HG02885 (cell line): ENCODE data around the gene LAMC2.
A peak's percentile ranks its signal among the peaks of the same experiment; 100 is the strongest.

Source experiments
- ATAC-seq: cut with Tn5 transposase; IDR thresholded peaks from one replicate; pipeline ENCODE4 v1.9.1; 2021; ENCODE audit warnings: mild to moderate bottlenecking; ENCODE audit not compliant: unreplicated experiment, poor library complexity

The LAMC2 gene

DNA sequence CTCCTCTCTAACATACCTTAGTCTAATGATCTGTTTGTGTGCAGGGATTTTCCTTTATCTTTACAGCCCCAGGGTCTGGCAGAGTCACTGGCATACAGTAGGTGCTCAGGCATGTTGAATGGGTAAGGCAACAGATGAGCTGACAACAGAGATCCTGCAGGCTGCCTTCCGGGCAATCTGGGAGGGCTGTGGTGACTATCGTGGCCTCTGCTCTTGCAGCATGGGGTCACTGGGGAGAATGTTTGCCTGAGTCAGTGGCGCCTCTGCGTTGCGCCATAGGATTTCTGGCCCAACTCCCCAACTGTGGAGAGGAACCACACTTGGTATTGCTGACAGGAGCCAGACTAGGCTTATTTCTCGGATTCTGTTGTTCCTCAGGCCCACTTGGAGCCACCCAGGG, 93.8 kb downstream of the LAMC2 start:
- ATAC-seq: no peak

DNA sequence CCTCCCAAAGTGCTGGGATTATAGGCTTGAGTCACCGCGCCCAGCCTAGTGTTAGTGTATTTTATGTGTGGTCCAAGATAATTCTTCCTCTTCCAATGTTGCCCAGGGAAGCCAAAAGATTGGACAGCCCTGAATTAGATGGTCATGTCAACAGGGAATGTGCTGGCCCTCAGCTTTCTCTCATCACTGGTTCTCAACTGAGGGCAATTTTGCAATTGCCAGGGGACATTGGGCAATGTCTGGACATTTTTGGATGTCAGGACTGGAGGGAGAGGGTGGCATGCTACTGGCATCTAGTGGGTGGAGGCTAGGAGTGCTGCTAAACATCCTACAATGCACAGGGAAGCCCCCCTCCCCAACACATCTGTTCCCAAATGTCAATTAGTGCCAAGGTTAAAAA, 95.0 kb downstream of the LAMC2 start:
- ATAC-seq: no peak

DNA sequence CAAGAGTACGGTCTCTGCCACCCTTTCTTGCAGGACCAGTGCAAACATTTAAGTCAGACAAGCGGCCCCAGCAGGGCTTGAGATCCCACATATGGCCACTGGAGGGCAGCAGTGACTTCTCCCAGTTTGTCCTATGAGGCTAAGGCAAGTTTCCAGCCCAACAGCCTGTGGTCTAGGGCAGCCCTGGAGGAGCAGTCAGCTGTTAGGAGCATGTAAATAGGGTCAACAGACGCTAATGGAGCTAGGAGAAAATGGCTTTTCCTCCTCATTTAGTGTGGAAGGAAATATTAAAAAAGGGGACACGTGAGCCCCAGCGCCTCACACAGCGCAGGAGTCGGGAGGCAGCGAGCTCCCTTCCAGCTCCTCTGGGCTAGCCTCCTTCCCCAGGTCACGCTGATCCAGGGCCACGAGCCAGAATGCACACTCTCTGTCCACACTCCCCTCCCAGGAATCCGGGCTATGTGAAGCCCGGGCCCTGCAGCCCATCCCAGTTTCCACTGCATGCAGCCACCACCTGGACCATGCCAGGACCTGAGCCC, 95.6 kb downstream of the LAMC2 start:
- ATAC-seq: peak; percentile 75

DNA sequence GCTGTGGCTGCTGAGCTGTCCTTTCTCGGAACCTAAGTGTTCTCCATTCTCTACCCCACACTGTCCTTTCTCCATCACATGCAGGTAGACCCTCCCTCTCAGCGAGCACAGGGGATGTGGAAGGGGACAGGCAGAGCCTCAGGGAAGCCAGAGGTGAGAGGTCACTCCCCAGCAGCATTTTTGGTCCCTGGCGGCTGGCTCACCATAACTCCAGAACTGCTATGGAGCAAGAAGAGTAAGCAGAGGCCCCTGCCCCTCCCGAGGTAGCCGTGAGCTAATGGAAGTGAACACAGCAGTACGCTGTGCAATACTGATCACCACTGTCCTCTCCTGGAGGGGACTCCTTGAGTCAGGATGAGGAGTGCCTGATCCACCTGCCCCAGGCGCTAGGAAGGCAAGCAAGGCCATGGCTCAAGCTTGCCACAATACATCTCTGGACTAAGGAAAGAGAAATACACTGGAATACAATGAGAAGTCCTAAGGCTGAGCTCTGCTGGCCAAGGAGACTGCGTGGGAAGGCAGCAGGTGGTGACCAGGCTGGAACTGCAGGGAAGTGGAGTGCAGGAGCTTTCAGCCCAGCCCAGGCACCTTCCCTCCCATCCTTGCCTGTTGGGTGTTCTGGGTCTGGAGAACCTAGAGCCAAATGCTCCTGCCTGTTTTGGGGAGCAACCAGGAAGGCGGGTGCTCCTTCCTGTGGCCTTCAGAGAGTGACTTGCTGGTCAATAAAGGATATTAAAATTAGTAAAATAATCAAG, 96.2 kb downstream of the LAMC2 start:
- ATAC-seq: no peak

DNA sequence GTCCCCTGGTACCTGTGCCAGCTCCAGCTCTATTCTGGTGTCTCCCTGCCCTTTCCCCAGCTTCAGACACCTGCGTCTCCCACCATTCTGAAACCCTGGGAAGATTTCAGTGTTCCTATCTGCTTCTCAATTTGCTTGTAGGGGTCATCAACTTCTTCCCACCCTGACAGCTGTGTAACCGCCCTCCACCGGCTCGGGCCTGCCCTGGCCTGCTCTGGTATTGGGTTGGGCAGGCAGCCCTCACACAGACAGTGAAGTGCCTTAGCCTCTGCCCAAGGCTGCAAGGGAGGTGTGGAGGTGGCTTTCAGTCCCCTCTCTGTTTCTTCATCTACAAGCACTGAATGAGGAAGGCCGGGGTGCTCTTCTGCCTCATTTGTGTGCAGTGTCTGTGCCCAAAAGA, 97.2 kb downstream of the LAMC2 start:
- no peak for ATAC-seq

DNA sequence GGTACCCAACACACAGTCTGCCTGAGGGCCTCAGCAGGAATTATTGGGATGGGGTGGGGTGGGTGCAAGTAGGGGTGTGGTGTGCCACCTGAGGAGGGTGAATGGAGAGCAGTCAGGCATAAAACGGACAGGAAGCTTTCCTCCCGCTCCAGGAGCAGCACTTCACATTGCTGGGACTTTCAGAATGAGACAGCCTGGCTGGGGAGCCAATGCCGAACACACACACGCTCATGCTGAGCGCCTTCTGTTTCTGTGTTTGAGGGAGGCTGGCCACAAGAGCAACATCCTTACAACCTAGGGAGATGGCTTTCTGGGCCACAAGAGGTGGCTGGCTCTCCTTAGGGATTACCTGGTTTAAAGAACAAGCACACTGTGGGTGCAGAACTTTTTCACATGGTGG, 98.0 kb downstream of the LAMC2 start:
- no peak for ATAC-seq

DNA sequence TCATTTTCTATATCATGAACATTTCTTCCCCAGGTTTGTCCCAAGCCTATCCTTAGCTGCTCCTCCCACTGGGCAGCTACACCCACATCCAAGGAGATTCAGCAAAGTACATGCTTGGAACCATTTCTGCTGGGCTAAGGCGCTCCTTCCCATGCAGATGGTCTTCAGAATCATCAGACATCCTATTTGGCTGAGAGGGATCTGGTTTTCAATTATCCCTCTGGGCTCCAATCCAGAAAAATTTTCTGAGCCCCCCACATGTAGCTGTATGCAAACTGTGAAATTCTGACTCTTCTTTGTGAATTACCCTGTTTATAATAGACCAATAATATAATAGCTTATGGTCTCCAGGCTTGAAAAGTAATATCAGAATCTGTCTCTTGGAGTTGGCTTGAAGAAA, 99.2 kb downstream of the LAMC2 start:
- no peak for ATAC-seq

DNA sequence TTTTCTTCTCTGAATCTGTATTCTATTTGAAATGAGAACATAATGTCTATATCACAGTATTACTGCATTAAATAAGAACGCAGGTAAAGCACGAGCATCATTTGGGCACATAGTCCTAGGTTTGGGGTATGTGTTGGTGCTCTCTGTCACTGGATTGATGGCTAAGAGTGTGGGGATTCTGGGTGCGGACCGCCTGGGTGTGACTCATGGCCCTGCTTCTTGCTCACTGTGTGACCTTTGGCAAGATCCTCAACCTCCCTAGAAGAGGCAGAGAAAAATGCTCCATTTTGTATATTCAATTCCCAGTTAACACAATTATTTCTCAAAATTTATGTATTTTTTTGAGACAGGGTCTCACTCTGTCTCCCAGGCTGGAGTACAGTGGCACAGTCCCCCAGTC, 99.7 kb downstream of the LAMC2 start:
- no peak for ATAC-seq

DNA sequence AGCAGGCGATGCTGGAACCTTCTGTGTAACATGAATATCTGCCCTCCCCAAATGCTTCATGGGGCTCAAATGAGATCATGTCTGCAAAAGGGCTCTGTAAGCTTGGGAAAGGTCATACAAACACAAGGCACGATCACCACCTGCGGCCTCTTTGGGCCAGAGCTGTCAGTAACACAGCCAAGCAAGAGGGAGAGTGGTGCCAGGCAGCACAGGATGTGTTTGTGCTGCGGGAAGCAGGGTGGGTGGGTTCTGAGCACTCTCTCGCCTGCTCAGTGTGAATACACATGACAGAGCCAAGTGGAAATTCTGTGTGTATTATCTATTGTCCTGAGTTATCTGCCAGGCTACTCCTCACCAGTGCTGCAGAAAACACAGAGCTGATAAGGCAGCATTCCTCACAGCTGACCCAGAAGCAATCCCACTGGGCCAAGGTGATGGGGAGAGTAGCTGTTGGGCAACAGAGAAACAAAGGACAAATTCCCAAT, 101.2 kb downstream of the LAMC2 start:
- ATAC-seq: no peak

DNA sequence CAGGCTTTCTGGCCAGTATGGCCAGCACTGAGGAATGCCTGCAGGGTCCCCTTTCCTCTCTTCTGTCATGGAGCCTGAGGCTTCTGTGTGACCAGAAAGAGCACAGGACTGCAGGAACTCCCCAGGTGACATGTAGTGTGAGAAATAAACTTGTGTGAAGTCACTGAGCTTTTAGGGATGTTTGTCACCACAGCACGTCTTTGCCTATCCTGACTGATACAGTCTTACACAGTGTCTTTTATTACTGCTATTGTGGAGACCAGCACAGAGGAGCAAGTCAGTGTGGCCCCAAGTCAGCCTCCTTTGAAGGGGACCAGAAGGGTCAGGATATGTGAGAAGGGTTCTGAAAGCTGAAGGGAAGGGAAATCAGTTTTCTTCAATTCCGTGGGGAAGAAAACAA, 102.5 kb downstream of the LAMC2 start:
- no peak for ATAC-seq

DNA sequence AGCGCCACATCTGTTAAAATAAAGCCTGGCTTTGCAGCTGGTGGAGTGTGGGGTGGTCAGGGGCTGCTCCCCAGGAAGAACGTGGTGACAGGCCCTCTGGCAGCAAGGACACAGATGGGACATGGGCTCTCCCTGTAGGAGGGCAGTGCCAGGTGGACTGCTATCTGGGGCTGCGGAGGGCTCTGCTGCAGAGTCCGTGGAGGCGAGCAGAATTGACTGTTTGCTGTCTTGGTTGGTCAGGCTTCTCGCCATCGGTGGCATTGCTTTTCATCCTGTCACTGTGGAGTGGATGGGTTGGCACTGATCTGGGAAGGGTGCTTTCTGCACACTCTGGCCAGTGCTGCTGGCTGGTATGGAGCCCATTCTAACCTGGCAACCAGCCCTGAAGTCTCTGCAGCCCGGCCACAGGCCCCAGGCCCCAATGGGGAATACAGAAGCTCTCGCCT, 103.0 kb downstream of the LAMC2 start:
- ATAC-seq: no peak

DNA sequence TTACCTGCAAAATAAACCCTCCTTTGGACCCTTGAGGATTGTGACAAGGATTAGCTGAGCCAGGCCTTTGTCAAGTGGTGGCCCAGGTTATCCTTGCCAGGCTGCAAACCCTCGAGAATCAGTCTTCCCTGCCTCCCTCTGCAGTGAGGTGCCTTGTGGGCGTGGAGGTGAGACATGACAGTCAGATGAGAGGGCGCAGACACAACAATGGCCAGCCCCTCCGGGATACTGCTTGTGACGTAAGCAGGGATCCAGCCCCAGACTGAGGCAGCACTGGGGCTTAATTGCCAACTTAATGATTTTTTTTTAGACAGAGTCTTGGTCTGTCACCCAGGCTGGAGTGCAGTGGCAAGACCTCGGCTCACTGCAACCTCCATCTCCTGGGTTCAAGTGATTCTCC, 104.6 kb downstream of the LAMC2 start:
- no peak for ATAC-seq

DNA sequence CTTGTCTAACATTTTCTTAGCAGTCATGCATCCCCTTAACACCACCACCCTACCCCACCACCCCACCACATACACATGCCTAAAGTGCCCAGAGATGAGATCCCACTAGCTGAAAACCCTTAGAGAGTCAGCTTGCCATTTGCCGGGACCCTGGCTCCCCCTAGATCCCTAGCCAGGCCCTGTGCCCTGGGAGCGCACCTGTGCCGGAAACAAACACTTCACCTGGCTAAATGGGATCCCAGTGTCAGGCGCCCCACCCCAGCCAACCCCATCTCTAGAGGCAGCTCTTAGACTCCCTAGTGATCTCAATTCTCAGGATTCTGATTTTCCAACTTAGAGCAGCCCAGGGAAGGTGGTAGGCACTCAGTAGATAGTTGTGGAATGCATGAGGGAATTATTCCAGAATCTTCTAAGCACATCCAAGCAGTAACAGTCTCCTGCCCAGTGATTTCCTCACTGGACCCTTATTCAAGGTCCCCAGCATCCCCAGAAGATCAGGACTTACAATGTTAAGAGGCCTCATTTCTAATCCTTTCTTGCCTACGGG, 105.2 kb downstream of the LAMC2 start:
- no peak for ATAC-seq

DNA sequence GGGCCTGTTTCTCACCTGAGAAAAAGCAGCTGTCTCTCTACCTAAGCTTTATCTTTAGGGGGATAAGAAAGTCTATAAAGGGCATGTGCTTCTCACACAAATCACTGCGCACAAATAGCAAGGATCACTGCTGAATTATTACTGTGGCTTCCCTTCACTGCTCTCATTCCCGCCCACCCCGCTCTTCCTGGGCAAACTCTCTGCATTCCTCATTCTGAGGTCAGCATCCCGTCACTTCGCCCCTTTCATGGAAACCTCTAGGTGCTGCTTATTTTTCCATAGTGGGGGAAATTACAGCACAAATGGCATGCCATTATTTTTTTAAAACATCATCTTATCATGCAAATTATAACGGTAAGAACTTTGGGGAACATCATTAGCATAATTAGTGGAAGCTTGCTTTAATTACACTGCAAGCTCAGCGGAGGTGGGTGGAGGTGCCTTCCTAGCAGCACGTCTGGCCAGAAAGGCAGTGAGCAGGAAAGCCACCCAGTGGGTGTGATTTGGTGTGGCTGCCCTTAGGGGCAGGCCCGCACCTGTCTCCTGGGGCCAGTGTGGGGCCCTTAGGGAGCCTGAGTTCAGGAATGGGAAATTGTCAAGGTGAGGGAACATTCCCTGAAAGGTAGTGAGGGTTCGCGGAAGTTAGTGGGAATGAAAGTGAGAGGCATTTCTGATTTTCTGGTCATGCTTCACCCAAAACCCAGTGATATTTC, 105.9 kb downstream of the LAMC2 start:
- no peak for ATAC-seq

DNA sequence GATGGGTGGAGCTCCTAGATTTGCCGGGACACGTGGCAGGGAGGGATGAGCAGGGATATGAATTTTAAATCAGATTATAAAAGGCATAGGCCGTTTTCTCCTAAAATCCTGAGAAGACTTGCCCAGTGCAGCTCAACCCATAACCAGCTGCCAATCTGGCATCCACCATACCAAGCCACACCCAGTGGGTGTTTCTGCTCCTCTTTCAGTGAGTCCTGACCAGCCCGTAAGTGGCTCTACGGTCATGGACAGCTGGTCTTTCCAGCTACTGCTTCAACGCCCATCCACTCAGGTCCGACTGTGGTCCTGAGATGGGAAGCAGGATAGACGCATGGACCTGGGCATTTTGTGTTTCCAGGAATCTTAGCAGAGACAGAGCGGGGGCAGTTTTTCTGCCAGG, 107.2 kb downstream of the LAMC2 start:
- no peak for ATAC-seq

DNA sequence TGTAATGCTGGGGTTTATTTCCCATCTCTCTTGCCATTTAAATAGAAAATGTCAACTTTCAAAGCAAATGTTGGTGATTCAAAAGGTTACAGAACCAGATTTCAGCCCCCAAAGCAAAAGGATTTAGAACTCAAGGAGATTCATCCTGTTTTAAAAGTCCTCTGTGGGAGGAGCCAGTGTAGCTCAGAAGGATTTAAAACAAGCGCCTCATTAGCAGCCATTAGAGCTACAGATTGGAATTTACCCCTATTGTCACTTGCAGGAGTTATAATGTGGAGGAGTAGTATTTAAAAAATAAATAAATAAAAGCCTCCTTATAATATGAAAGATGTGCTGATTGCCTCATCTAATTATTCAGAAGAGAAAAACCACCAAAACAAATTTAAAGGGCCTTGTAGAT, 107.8 kb downstream of the LAMC2 start:
- no peak for ATAC-seq
